WTC11 (cell line): ENCODE results near the gene WWOX.

Source experiments
- AFF4 ChIP-seq: sonication (generic); formaldehyde crosslinking; IDR thresholded peaks from 2 replicates; pipeline ENCODE4 v1.8.1; 2023; ENCODE audit warnings: mild to moderate bottlenecking, missing genetic modification reagents, borderline replicate concordance
- CTCF ChIP-seq: fragments of 200-600 bp; IDR thresholded peaks from 2 replicates; pipeline ENCODE4 v1.8.0; 2022; ENCODE audit warnings: antibody characterized with exemption
- ETV6 ChIP-seq: sonication (generic); formaldehyde crosslinking; IDR thresholded peaks from 2 replicates; pipeline ENCODE4 v1.8.1; 2022; ENCODE audit warnings: mild to moderate bottlenecking, missing genetic modification reagents
- HMGXB4 ChIP-seq: sonication (generic); formaldehyde crosslinking; IDR thresholded peaks from 2 replicates; pipeline ENCODE4 v1.8.1; 2023; ENCODE audit warnings: mild to moderate bottlenecking, moderate library complexity, missing genetic modification reagents
- JUN ChIP-seq: sonication (generic); formaldehyde crosslinking; IDR thresholded peaks from 2 replicates; pipeline ENCODE4 v1.8.0; 2023; ENCODE audit warnings: mild to moderate bottlenecking, missing genetic modification reagents
- MAX ChIP-seq: sonication (generic); formaldehyde crosslinking; IDR thresholded peaks from 2 replicates; pipeline ENCODE4 v1.8.0; 2022; ENCODE audit warnings: mild to moderate bottlenecking, missing genetic modification reagents
- USF2 ChIP-seq: sonication (generic); formaldehyde crosslinking; IDR thresholded peaks from 2 replicates; pipeline ENCODE4 v1.8.1; 2023; ENCODE audit warnings: mild to moderate bottlenecking, missing genetic modification reagents, moderate library complexity

- TF ChIP-seq MAX (CRISPR knock-in tag) (no peak), USF2 (no peak), CTCF (no peak), AFF4 (CRISPR knock-in tag) (no peak), JUN (CRISPR knock-in tag) (no peak), ETV6 (CRISPR knock-in tag) (no peak), HMGXB4 (no peak)
Observed at GRCh38 chr16:78432451-78432850, 333.0 kb downstream of the WWOX start.
